Pancreas (tissue), 10 donors: ENCODE measurements around the gene REG3A. TPM values are rescaled to one million over a fixed set of nuclear protein-coding genes. Genes with fewer than 3 reads are reported as not detected.

Experiments used
- ATAC-seq, 4 donors: fragments of 200-7000 bp; cut with Tn5 transposase; one replicate each; pipeline versions ENCODE4 v1.8.0 to v1.9.1; 2020; ENCODE audit warnings: mild to moderate bottlenecking in 4 of 4, moderate library complexity in 4 of 4
- DNase-seq, 6 donors: peaks; one replicate each; pipeline ENCODE4 v3.0.0-alpha.2; 2020
- FAIRE-seq: peaks from 2 replicates; lab custom pipeline; 2012; peaks lifted over from hg19 to GRCh38; lab: Jason Lieb, UNC
- H3K27ac ChIP-seq, 4 donors: fragments of 200-600 bp; sonication (generic); 1 replicate in 3 of 4; 2 replicates in 1 of 4; pipeline versions ENCODE4 v1.5.0 to v1.8.0; 2020
- H3K27me3 ChIP-seq, 4 donors: fragments of 200-600 bp; one replicate each; pipeline ENCODE4 v1.8.0; 2021
- H3K36me3 ChIP-seq, 3 donors: fragments of 200-600 bp; sonication (generic) in 1 of 3; one replicate each; pipeline versions ENCODE4 v1.5.0 to v1.8.0; 2020 to 2021
- H3K4me1 ChIP-seq, 3 donors: fragments of 200-600 bp; one replicate each; pipeline ENCODE4 v1.8.0; 2021
- H3K4me3 ChIP-seq, 4 donors: fragments of 200-600 bp; sonication (generic) in 2 of 4; one replicate each; pipeline versions ENCODE4 v1.5.0 to v1.8.0; 2020 to 2021
- H3K9me3 ChIP-seq, 4 donors: fragments of 200-600 bp; one replicate each; pipeline ENCODE4 v1.8.0; 2021
- WGBS, 2 donors: extraction: QIAGEN DNeasy Blood & Tissue Kit; methylation state at CpG; one replicate each; pipeline ENCODE4 v1.1.7; 2013; 5-methylcytosine and 5-hydroxymethylcytosine counted together
- intact Hi-C, 3 donors: fragments of 100-400 bp; cut with DNase I; formaldehyde crosslinking; loops; one replicate each; pipeline versions ENCODE4 v1.11.1 to v1.14.2; 2022
- polyA plus RNA-seq, 2 donors: library from polyadenylated mRNA; stranded (reverse); fragments of 200-250 nt; gene quantifications; one replicate each; pipeline ENCODE4 v1.2.3, GENCODE V29; 2013
- total RNA-seq, 6 donors: library from RNA; stranded (reverse); fragmentation: NEBNext Ultra II Directional in 4 of 6; extraction: Animal tissue kit (Norgen Biotek cat#: 25700) in 4 of 6; gene quantifications; one replicate each; pipeline versions ENCODE4 v1.2.1 to v1.2.4, GENCODE V29; 2021 to 2023
- TF ChIP-seq, protein P1 (sequence below), 4 donors: fragments of 200-600 bp; sonication (generic) in 3 of 4; IDR thresholded peaks; one replicate each; pipeline versions ENCODE4 v1.5.0 to v1.8.0; 2021; ENCODE audit warnings: antibody characterized with exemption in 4 of 4
- donor health status: healthy with polysubstance abuse.
- donor health status: DM: no; HTN: no; CAD: no; lungs with moderate emphysema.
- donor health status: DM: no; HTN: no; CAD: no.
- donor health status: control.
- donor health status: control.
- donor health status: Bipolar disorder and iron deficiency.
- donor health status: DM: yes; HTN: yes; CAD: no.
- donor health status: DM: no; HTN: no; CAD: no.
- donor health status: DM: no; HTN: no; CAD: no.
- donor health status: DM: yes; HTN: yes; CAD: no.

The REG3A gene
- total and polyA plus RNA-seq, 8 donors = 72.7 to 59,927 (median 1,669) TPM

DNA sequence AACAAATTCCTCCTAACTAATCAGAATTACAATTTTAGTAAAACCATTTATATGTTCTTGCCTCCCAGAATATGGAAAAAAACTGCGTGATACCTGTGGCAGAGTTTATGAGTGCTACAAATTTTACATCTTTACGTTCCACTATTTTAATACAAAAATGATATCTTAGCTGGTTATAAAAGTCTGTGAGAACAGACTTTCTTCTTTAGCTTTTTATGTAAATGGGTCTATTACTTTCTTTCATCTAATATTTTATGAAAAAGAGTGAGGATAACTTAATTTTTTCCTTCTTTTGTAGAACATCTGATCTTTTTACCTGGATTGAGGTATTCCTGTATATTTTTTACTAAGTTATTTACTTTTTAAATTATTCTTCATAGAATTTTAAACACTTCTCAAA, 22.1 kb upstream of the REG3A start:
- intact Hi-C loops = no loop called here
- ATAC-seq = no peak
- TF ChIP-seq, protein P1, sequence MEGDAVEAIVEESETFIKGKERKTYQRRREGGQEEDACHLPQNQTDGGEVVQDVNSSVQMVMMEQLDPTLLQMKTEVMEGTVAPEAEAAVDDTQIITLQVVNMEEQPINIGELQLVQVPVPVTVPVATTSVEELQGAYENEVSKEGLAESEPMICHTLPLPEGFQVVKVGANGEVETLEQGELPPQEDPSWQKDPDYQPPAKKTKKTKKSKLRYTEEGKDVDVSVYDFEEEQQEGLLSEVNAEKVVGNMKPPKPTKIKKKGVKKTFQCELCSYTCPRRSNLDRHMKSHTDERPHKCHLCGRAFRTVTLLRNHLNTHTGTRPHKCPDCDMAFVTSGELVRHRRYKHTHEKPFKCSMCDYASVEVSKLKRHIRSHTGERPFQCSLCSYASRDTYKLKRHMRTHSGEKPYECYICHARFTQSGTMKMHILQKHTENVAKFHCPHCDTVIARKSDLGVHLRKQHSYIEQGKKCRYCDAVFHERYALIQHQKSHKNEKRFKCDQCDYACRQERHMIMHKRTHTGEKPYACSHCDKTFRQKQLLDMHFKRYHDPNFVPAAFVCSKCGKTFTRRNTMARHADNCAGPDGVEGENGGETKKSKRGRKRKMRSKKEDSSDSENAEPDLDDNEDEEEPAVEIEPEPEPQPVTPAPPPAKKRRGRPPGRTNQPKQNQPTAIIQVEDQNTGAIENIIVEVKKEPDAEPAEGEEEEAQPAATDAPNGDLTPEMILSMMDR (IDR thresholded peaks at IDR 0.05) = no peak
- Histone ChIP-seq H3K4me3 (no peak overlapping the region), H3K4me1 (peaks cover 4 to 38% (median 26%) of the 10 kb centered on the region in 3 donors), H3K27ac (no peak overlapping the region), H3K9me3 (peaks cover 0 to 6% (median 0%) of the 10 kb centered on the region in 4 donors), H3K27me3 (no peaks in the 10 kb centered on the region), H3K36me3 (no peaks in the 10 kb centered on the region)
- peak; percentile 39 for FAIRE-seq
- no peak for DNase-seq
- 96 to 99% methylated on average over 2 of the region's 2 CpGs for WGBS, 2 donors

DNA sequence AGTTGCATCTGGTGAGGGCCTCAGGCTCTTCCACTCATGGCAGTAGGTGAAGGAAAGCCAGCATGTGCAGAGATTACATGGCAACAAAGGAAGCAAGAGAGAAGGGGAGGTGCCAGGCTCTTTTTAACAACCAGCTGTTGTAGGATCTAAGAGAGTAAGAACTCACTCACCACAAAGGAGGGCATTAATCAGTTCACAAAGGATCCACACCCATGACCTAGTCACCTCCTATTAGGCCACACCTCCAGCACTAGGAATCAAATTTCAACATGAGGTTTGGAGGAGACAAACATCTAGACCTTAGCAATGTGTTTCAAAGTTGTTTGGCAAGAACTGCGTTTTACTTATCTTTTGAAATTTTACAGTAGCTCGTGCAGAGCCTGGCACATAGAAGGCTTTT, 20.5 kb upstream of the REG3A start:
- peaks cover 0 to 6% (median 0%) of the 10 kb centered on the region in 4 donors for H3K9me3 ChIP-seq
- H3K27me3 ChIP-seq = no peaks in the 10 kb centered on the region
- WGBS, 2 donors = 29 to 43% methylated on average over 2 of the region's 2 CpGs
- FAIRE-seq (no peak), ATAC-seq (peak; percentile 75 to 87 (median 77)), DNase-seq (peak in 3 of 6 donors; percentile 20 to 43 (median 39))
- no peaks in the 10 kb centered on the region for H3K36me3 ChIP-seq
- peaks cover 4 to 51% (median 25%) of the 10 kb centered on the region in 3 donors for H3K4me1 ChIP-seq
- no peak overlapping the region for H3K4me3 ChIP-seq
- intact Hi-C loops = no loop called here
- TF ChIP-seq, protein P1 (IDR thresholded peaks at IDR 0.05) = no peak
- peak overlapping the region in 2 of 4 donors; percentile 54 to 57 for H3K27ac ChIP-seq

DNA sequence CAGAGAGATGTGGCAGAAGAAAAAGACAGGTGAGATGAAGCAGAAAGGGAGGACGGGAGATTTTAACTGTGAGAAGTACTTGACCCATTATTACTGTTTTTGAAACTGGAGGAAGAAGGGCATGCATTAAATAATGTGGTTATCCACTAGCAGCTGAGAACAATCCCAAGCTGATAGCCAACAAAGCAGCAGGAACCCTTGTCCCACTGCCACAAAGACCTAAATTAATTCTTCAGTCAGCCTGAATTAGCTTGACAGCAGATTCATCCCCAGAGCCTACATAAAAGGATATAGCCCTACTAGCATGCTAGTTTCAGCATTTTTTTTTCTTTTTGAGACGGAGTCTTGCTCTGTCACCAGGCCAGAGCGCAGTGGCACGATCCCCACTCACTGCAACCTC, 19.5 kb upstream of the REG3A start:
- TF ChIP-seq, protein P1 (IDR thresholded peaks at IDR 0.05) = no peak
- H3K9me3 ChIP-seq = peaks cover 0 to 6% (median 0%) of the 10 kb centered on the region in 4 donors
- H3K4me1 ChIP-seq = peaks cover 4 to 55% (median 29%) of the 10 kb centered on the region in 3 donors
- ATAC-seq = peak in 2 of 4 donors; percentile 32
- no peak for FAIRE-seq
- 75 to 79% methylated on average over 4 of the region's 4 CpGs for WGBS, 2 donors
- peak overlapping the region in 2 of 4 donors; percentile 54 to 57 for H3K27ac ChIP-seq
- H3K27me3 ChIP-seq = no peaks in the 10 kb centered on the region
- DNase-seq = no peak
- intact Hi-C loops = no loop called here
- no peaks in the 10 kb centered on the region for H3K36me3 ChIP-seq
- H3K4me3 ChIP-seq = no peak overlapping the region

DNA sequence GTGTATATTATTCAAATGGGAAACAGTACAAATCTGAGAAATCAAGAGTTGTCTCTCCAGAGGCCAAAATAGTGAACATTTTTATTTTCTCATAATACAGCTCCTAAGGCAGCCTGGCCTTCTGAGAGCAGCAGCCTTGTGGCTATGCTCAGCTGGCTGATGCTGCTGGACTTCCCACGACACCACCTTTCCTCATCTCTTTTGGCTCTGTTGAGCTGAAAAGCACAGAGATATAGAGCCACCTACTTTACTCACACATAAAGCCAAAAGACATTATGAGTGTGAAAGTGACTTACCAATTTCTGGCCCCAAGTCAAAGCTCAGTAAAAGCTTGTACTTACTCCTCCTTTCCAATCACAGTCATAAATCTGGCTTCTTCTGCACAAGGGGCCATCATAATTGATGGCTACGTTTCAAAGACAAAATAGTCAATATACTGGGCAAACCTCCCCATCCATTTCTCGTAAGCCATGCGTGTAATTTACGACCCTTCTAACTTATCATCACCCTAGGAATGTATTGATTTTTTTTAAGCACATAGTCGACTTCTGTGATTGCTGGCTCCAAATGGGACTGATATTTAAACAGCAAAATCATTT, 18.6 kb upstream of the REG3A start:
- intact Hi-C loops = no loop called here
- Histone ChIP-seq H3K4me1 (peaks cover 4 to 55% (median 29%) of the 10 kb centered on the region in 3 donors), H3K27me3 (no peaks in the 10 kb centered on the region), H3K36me3 (no peaks in the 10 kb centered on the region), H3K27ac (peak overlapping the region in 2 of 4 donors; percentile 54 to 57), H3K9me3 (peaks cover 0 to 6% (median 0%) of the 10 kb centered on the region in 4 donors), H3K4me3 (no peak overlapping the region)
- ATAC-seq (peak; percentile 77 to 82 (median 79)), DNase-seq (peak in 3 of 6 donors; percentile 40 to 60 (median 56)), FAIRE-seq (no peak)
- TF ChIP-seq, protein P1 (IDR thresholded peaks at IDR 0.05) = no peak
- WGBS, 2 donors = 5 to 9% methylated on average over 6 of the region's 6 CpGs
